Measurements from ENCODE around the gene SMG9.
A peak's percentile ranks its signal among the peaks of the same experiment; 100 is the strongest.

The SMG9 gene, protein sequence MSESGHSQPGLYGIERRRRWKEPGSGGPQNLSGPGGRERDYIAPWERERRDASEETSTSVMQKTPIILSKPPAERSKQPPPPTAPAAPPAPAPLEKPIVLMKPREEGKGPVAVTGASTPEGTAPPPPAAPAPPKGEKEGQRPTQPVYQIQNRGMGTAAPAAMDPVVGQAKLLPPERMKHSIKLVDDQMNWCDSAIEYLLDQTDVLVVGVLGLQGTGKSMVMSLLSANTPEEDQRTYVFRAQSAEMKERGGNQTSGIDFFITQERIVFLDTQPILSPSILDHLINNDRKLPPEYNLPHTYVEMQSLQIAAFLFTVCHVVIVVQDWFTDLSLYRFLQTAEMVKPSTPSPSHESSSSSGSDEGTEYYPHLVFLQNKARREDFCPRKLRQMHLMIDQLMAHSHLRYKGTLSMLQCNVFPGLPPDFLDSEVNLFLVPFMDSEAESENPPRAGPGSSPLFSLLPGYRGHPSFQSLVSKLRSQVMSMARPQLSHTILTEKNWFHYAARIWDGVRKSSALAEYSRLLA

DNA sequence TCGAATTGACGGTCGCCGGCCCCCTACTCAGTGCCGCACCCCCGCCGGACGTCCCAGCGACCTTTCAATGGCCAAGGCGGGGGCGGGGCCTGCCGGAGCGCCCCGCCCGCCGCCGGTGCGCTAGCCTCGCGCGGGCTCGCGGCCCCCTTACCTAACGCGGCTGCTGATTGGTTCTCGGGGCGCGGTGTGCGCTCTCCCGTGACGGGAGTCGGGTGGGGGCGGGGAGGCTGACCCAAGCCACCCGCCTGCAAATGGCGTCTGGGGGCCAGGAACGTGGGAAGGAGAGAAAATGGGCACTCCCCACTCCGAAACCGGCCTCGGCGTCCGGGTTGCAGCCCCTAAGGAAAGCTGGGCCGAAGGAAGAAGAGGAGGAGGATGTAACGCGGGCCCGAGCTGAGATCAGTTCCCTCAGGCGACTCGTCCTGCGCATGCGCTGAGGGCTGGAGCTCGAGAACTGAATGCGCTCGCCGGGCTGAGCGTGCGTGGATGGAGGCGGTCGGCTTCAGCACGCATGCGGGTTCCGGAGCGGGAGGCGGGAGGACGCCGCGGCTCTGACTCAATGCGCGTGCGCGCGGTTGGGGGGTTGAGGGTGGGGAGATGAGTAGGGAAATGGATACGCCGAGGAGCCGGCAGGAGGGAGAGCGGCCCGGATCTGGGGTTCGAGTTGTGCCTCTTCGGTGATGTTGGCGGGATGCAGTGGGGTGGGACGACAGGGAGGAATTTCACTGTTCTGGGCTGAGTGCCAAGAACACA is at the start of gene SMG9:
Gene SMG9 (minus strand): TSS at position 460 of the 753 bp plus-strand sequence. CDS start 4,221 bp downstream, outside the sequence.
- Histone ChIP-seq H3K4me1 (ENCODE audit: control insufficient read depth in 1 of 2, insufficient read depth in 1 of 2, low read depth in 1 of 2, low read length in 1 of 2) (peaks cover 25 to 28% of the 10 kb centered on the region in 2 experiments), H3K27me3 (no peaks in the 10 kb centered on the region), H3K9me3 (no peaks in the 10 kb centered on the region), H3K4me3 (ENCODE audit: low read depth in 1 of 2, low read length in 1 of 2) (peak within 1 kb of the TSS; percentile 90 to 94), H3K36me3 (peaks cover 10% of the 10 kb centered on the region), H3K27ac (peak within 1 kb of the TSS; percentile 95)
- TF ChIP-seq, protein P1, sequence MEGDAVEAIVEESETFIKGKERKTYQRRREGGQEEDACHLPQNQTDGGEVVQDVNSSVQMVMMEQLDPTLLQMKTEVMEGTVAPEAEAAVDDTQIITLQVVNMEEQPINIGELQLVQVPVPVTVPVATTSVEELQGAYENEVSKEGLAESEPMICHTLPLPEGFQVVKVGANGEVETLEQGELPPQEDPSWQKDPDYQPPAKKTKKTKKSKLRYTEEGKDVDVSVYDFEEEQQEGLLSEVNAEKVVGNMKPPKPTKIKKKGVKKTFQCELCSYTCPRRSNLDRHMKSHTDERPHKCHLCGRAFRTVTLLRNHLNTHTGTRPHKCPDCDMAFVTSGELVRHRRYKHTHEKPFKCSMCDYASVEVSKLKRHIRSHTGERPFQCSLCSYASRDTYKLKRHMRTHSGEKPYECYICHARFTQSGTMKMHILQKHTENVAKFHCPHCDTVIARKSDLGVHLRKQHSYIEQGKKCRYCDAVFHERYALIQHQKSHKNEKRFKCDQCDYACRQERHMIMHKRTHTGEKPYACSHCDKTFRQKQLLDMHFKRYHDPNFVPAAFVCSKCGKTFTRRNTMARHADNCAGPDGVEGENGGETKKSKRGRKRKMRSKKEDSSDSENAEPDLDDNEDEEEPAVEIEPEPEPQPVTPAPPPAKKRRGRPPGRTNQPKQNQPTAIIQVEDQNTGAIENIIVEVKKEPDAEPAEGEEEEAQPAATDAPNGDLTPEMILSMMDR (IDR thresholded peaks at IDR 0.05), result peak; percentile 43

GRCh38 chr19:43804432-43804831 is 49.7 kb upstream of the SMG9 start:
- H3K27me3 ChIP-seq, result peaks cover 47% of the 10 kb centered on the region
- no peak overlapping the region for H3K4me3 ChIP-seq (ENCODE audit: low read depth in 1 of 2, low read length in 1 of 2)
- no peaks in the 10 kb centered on the region for H3K9me3 ChIP-seq
- TF ChIP-seq, protein P1 (IDR thresholded peaks at IDR 0.05), result no peak
- H3K4me1 ChIP-seq (ENCODE audit: control insufficient read depth in 1 of 2, insufficient read depth in 1 of 2, low read depth in 1 of 2, low read length in 1 of 2), result no peaks in the 10 kb centered on the region
- H3K36me3 ChIP-seq, result no peaks in the 10 kb centered on the region
- H3K27ac ChIP-seq, result no peak overlapping the region

DNA sequence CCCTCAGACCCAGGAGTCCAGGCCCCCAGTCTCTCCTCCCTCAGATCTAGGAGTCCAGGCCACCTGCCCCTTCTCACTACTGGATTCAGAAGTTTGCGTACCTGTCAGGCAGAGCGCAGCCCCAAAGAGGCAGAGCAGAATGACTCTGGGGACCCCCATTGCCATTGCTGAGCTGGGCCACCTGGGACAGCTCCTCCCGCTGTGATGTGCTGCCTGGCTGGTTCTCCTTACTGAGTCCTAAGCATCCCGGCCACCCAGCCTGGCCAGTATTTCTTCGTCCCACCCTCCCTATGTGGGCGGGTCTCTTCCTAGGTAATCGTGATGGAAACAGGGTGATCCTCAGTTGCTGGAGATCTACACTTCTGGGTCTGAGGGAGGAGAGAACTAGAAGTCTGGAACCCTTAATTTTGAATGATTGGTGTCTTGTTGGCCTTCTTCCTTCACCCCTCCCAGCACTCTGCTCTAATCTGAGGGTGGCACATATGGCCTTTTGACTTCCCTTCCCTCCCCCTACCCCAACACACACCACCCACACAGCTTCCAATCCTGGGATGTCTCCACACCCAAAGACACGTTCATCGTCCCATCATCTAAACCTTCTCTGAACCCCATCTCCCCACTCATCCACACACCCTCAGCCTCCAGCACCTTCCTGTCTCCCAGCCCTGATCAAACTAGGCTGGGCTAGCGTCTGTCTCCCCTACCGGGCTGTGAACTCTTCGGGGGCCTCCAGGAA is 47.6 kb upstream of the SMG9 start, which contains the start of gene LYPD5:
Gene LYPD5 (minus strand): TSS at position 232 of the 736 bp plus-strand sequence. CDS start 67 bp downstream, at position 165.
- peaks cover 56% of the 10 kb centered on the region for H3K27me3 ChIP-seq
- H3K4me3 ChIP-seq (ENCODE audit: low read depth in 1 of 2, low read length in 1 of 2), result no peak within 1 kb of the TSS
- TF ChIP-seq, protein P1 (IDR thresholded peaks at IDR 0.05), result no peak
- H3K36me3 ChIP-seq, result no peaks in the 10 kb centered on the region
- H3K27ac ChIP-seq, result no peak within 1 kb of the TSS
- H3K9me3 ChIP-seq, result no peaks in the 10 kb centered on the region
- H3K4me1 ChIP-seq (ENCODE audit: control insufficient read depth in 1 of 2, insufficient read depth in 1 of 2, low read depth in 1 of 2, low read length in 1 of 2), result peaks cover 10 to 12% of the 10 kb centered on the region in 2 experiments

DNA sequence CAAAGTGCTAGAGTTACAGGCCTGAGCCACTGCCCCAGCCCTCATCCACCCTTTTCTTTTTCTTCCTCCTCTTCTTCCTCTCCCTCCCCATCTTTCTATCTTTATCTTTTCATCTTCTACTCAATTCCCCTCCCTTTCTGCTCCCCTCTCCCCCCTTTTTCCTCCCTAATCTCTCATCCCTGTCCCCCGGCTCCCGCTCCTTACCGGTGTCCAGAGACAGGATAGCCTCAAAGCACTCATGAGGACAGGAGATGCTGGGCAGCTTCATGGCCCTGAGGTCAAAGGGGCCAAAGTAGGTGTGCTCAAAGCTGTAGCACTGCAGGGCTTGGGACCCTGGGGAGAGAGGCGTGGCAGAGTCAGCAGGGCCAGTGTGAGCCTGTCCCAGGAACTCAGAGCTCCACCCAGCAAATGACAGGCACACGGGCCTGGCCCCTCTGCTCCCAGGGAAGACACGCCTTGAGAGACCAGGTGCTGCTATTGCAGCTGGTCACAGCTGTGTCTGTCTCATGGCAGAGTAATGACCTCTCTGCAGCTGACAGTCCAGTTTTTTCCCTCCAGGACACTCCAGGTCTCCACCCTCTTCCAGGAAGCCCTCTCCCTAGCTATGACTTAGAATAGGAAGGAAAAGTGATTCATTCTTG is 44.9 kb upstream of the SMG9 start:
- Histone ChIP-seq H3K36me3 (no peaks in the 10 kb centered on the region), H3K27ac (no peak overlapping the region), H3K9me3 (no peaks in the 10 kb centered on the region), H3K27me3 (peaks cover 72% of the 10 kb centered on the region), H3K4me1 (ENCODE audit: control insufficient read depth in 1 of 2, insufficient read depth in 1 of 2, low read depth in 1 of 2, low read length in 1 of 2) (peaks cover 10 to 12% of the 10 kb centered on the region in 2 experiments), H3K4me3 (ENCODE audit: low read depth in 1 of 2, low read length in 1 of 2) (no peak overlapping the region)
- TF ChIP-seq, protein P1 (IDR thresholded peaks at IDR 0.05), result no peak
